ENCODE results near the gene PRMT1. TPM values are rescaled to one million over a fixed set of nuclear protein-coding genes. Genes with fewer than 3 reads are reported as not detected.

Gene PRMT1
- total RNA-seq, 1 experiment from 2014 or later = 527 TPM

DNA sequence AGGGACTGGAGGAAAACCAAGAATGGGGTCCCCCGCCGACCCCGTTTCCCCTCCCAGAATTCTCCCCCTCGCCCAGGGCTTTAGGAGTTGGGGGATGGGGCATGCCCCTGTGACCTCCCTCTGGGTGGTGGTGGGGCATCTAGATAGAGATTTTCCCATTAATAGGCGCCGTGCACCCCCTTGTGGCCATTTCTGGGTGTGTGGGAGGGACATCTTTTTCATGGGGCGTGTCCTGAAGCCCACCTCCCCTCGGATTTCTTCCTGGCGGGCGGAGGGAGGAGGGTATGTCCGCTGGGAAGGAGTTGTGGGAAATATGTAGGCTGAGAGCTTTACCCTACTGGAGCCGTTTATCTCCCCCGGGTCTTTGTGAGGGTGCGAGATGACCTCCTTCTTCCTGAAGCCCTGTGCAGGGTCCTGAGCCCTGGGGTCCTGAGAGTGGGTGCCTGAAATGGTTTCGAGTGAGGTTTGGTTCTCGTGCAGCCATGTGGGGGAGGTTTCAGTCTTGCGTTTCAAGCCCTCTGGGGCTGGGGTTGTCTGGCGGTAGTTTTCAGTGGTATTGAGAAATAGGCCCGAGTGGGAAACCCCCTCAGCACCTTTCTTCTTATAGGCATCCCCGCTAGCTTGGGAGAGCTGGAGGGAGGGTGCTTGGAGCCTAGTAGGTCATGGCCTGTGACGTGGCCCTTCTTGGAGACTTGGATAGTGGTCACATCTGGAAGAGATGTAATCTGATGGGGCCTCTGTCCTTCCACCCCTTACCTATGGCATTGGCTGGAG lies 1.0 kb downstream of the PRMT1 start (continued):
- TF ChIP-seq, protein P1, sequence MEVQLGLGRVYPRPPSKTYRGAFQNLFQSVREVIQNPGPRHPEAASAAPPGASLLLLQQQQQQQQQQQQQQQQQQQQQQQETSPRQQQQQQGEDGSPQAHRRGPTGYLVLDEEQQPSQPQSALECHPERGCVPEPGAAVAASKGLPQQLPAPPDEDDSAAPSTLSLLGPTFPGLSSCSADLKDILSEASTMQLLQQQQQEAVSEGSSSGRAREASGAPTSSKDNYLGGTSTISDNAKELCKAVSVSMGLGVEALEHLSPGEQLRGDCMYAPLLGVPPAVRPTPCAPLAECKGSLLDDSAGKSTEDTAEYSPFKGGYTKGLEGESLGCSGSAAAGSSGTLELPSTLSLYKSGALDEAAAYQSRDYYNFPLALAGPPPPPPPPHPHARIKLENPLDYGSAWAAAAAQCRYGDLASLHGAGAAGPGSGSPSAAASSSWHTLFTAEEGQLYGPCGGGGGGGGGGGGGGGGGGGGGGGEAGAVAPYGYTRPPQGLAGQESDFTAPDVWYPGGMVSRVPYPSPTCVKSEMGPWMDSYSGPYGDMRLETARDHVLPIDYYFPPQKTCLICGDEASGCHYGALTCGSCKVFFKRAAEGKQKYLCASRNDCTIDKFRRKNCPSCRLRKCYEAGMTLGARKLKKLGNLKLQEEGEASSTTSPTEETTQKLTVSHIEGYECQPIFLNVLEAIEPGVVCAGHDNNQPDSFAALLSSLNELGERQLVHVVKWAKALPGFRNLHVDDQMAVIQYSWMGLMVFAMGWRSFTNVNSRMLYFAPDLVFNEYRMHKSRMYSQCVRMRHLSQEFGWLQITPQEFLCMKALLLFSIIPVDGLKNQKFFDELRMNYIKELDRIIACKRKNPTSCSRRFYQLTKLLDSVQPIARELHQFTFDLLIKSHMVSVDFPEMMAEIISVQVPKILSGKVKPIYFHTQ (CRISPR knock-in tag; IDR thresholded peaks at IDR 0.05) = 0 out of 2 replicates have a peak, but pooled peaks have one; percentile 41
- TF ChIP-seq GRHL2 (CRISPR knock-in tag; IDR thresholded peaks at IDR 0.05; ENCODE audit: insufficient replicate concordance, severe bottlenecking) (no peak), ZNF671 (CRISPR knock-in tag; IDR thresholded peaks at IDR 0.05) (no peak), PRRX2 (CRISPR knock-in tag; IDR thresholded peaks at IDR 0.05) (no peak), TEAD1 (CRISPR knock-in tag; IDR thresholded peaks at IDR 0.05) (peak; percentile 28; the same call in 1 of the 2 replicates), ZNF317 (CRISPR knock-in tag; IDR thresholded peaks at IDR 0.05; ENCODE audit: borderline replicate concordance, low read depth) (no peak), GTF2I (CRISPR knock-in tag; conservative IDR thresholded peaks at IDR 0.05) (no peak), ZNF423 (CRISPR knock-in tag; IDR thresholded peaks at IDR 0.05) (no peak), MXD4 (CRISPR knock-in tag; IDR thresholded peaks at IDR 0.05; ENCODE audit: borderline replicate concordance) (no peak), ETV6 (CRISPR knock-in tag; IDR thresholded peaks at IDR 0.05) (no peak), ZNF416 (CRISPR knock-in tag; IDR thresholded peaks at IDR 0.05) (no peak)
- TF ChIP-seq, protein P2, sequence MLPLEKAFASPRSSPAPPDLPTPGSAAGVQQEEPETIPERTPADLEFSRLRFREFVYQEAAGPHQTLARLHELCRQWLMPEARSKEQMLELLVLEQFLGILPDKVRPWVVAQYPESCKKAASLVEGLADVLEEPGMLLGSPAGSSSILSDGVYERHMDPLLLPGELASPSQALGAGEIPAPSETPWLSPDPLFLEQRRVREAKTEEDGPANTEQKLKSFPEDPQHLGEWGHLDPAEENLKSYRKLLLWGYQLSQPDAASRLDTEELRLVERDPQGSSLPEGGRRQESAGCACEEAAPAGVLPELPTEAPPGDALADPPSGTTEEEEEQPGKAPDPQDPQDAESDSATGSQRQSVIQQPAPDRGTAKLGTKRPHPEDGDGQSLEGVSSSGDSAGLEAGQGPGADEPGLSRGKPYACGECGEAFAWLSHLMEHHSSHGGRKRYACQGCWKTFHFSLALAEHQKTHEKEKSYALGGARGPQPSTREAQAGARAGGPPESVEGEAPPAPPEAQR (CRISPR knock-in tag; IDR thresholded peaks at IDR 0.05) = no peak
- TF ChIP-seq, protein P3, sequence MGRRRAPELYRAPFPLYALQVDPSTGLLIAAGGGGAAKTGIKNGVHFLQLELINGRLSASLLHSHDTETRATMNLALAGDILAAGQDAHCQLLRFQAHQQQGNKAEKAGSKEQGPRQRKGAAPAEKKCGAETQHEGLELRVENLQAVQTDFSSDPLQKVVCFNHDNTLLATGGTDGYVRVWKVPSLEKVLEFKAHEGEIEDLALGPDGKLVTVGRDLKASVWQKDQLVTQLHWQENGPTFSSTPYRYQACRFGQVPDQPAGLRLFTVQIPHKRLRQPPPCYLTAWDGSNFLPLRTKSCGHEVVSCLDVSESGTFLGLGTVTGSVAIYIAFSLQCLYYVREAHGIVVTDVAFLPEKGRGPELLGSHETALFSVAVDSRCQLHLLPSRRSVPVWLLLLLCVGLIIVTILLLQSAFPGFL (CRISPR knock-in tag; IDR thresholded peaks at IDR 0.05; ENCODE audit: borderline replicate concordance) = no peak
- TF ChIP-seq, protein P4, sequence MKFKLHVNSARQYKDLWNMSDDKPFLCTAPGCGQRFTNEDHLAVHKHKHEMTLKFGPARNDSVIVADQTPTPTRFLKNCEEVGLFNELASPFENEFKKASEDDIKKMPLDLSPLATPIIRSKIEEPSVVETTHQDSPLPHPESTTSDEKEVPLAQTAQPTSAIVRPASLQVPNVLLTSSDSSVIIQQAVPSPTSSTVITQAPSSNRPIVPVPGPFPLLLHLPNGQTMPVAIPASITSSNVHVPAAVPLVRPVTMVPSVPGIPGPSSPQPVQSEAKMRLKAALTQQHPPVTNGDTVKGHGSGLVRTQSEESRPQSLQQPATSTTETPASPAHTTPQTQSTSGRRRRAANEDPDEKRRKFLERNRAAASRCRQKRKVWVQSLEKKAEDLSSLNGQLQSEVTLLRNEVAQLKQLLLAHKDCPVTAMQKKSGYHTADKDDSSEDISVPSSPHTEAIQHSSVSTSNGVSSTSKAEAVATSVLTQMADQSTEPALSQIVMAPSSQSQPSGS (CRISPR knock-in tag; IDR thresholded peaks at IDR 0.05; ENCODE audit: borderline replicate concordance, low read depth) = no peak
- TF ChIP-seq, protein P5, sequence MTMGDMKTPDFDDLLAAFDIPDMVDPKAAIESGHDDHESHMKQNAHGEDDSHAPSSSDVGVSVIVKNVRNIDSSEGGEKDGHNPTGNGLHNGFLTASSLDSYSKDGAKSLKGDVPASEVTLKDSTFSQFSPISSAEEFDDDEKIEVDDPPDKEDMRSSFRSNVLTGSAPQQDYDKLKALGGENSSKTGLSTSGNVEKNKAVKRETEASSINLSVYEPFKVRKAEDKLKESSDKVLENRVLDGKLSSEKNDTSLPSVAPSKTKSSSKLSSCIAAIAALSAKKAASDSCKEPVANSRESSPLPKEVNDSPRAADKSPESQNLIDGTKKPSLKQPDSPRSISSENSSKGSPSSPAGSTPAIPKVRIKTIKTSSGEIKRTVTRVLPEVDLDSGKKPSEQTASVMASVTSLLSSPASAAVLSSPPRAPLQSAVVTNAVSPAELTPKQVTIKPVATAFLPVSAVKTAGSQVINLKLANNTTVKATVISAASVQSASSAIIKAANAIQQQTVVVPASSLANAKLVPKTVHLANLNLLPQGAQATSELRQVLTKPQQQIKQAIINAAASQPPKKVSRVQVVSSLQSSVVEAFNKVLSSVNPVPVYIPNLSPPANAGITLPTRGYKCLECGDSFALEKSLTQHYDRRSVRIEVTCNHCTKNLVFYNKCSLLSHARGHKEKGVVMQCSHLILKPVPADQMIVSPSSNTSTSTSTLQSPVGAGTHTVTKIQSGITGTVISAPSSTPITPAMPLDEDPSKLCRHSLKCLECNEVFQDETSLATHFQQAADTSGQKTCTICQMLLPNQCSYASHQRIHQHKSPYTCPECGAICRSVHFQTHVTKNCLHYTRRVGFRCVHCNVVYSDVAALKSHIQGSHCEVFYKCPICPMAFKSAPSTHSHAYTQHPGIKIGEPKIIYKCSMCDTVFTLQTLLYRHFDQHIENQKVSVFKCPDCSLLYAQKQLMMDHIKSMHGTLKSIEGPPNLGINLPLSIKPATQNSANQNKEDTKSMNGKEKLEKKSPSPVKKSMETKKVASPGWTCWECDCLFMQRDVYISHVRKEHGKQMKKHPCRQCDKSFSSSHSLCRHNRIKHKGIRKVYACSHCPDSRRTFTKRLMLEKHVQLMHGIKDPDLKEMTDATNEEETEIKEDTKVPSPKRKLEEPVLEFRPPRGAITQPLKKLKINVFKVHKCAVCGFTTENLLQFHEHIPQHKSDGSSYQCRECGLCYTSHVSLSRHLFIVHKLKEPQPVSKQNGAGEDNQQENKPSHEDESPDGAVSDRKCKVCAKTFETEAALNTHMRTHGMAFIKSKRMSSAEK (CRISPR knock-in tag; IDR thresholded peaks at IDR 0.05; ENCODE audit: borderline replicate concordance) = no peak
- TF ChIP-seq, protein P6, sequence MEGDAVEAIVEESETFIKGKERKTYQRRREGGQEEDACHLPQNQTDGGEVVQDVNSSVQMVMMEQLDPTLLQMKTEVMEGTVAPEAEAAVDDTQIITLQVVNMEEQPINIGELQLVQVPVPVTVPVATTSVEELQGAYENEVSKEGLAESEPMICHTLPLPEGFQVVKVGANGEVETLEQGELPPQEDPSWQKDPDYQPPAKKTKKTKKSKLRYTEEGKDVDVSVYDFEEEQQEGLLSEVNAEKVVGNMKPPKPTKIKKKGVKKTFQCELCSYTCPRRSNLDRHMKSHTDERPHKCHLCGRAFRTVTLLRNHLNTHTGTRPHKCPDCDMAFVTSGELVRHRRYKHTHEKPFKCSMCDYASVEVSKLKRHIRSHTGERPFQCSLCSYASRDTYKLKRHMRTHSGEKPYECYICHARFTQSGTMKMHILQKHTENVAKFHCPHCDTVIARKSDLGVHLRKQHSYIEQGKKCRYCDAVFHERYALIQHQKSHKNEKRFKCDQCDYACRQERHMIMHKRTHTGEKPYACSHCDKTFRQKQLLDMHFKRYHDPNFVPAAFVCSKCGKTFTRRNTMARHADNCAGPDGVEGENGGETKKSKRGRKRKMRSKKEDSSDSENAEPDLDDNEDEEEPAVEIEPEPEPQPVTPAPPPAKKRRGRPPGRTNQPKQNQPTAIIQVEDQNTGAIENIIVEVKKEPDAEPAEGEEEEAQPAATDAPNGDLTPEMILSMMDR (IDR thresholded peaks at IDR 0.05) = peak; percentile 75; the same call in 1 of the 2 replicates
- TF ChIP-seq, protein P7, sequence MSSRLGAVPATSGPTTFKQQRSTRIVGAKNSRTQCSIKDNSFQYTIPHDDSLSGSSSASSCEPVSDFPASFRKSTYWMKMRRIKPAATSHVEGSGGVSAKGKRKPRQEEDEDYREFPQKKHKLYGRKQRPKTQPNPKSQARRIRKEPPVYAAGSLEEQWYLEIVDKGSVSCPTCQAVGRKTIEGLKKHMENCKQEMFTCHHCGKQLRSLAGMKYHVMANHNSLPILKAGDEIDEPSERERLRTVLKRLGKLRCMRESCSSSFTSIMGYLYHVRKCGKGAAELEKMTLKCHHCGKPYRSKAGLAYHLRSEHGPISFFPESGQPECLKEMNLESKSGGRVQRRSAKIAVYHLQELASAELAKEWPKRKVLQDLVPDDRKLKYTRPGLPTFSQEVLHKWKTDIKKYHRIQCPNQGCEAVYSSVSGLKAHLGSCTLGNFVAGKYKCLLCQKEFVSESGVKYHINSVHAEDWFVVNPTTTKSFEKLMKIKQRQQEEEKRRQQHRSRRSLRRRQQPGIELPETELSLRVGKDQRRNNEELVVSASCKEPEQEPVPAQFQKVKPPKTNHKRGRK (CRISPR knock-in tag; IDR thresholded peaks at IDR 0.05; ENCODE audit: borderline replicate concordance) = no peak
- TF ChIP-seq, protein P8, sequence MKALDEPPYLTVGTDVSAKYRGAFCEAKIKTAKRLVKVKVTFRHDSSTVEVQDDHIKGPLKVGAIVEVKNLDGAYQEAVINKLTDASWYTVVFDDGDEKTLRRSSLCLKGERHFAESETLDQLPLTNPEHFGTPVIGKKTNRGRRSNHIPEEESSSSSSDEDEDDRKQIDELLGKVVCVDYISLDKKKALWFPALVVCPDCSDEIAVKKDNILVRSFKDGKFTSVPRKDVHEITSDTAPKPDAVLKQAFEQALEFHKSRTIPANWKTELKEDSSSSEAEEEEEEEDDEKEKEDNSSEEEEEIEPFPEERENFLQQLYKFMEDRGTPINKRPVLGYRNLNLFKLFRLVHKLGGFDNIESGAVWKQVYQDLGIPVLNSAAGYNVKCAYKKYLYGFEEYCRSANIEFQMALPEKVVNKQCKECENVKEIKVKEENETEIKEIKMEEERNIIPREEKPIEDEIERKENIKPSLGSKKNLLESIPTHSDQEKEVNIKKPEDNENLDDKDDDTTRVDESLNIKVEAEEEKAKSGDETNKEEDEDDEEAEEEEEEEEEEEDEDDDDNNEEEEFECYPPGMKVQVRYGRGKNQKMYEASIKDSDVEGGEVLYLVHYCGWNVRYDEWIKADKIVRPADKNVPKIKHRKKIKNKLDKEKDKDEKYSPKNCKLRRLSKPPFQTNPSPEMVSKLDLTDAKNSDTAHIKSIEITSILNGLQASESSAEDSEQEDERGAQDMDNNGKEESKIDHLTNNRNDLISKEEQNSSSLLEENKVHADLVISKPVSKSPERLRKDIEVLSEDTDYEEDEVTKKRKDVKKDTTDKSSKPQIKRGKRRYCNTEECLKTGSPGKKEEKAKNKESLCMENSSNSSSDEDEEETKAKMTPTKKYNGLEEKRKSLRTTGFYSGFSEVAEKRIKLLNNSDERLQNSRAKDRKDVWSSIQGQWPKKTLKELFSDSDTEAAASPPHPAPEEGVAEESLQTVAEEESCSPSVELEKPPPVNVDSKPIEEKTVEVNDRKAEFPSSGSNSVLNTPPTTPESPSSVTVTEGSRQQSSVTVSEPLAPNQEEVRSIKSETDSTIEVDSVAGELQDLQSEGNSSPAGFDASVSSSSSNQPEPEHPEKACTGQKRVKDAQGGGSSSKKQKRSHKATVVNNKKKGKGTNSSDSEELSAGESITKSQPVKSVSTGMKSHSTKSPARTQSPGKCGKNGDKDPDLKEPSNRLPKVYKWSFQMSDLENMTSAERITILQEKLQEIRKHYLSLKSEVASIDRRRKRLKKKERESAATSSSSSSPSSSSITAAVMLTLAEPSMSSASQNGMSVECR (CRISPR knock-in tag; IDR thresholded peaks at IDR 0.05; ENCODE audit: borderline replicate concordance) = no peak

All from WTC11 (cell line).